ENCODE data around the gene CAMKK1. TPM values are rescaled to one million over a fixed set of nuclear protein-coding genes. Genes with fewer than 3 reads are reported as not detected.

Gene CAMKK1
- total and polyA plus RNA-seq, 2 donors = 5.8 to 13.6 TPM

DNA sequence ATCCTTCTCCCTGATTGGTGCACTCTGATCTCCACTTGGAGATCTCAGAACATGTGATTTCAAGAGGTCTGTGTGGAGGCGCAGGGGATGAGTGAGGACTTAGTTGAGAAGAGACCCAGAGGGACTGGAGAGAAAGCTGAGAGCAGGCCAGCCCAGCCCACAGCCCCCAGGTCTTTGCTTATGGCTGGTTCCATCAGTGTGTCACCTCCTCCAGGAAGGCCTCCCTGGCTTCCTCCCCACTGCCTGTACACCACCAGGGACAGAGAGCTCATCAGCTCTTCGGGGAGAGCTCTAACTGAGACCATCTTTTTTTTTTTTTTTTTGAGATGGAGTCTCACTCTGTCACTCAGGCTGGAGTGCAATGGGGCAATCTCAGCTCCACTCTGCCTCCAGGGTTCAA is 20.0 kb upstream of the CAMKK1 start:
- WGBS = 91% methylated on average over 2 of the region's 2 CpGs
- H3K4me1 ChIP-seq (ENCODE audit: insufficient read depth) = no peaks in the 10 kb centered on the region
- H3K27ac ChIP-seq (ENCODE audit: low read depth) = no peak overlapping the region
- no peaks in the 10 kb centered on the region for H3K36me3 ChIP-seq (ENCODE audit: insufficient read depth)
- H3K4me3 ChIP-seq (ENCODE audit: low read depth, low read length) = no peak overlapping the region
- DNase-seq (ENCODE audit: extremely low spot score) = no peak

DNA sequence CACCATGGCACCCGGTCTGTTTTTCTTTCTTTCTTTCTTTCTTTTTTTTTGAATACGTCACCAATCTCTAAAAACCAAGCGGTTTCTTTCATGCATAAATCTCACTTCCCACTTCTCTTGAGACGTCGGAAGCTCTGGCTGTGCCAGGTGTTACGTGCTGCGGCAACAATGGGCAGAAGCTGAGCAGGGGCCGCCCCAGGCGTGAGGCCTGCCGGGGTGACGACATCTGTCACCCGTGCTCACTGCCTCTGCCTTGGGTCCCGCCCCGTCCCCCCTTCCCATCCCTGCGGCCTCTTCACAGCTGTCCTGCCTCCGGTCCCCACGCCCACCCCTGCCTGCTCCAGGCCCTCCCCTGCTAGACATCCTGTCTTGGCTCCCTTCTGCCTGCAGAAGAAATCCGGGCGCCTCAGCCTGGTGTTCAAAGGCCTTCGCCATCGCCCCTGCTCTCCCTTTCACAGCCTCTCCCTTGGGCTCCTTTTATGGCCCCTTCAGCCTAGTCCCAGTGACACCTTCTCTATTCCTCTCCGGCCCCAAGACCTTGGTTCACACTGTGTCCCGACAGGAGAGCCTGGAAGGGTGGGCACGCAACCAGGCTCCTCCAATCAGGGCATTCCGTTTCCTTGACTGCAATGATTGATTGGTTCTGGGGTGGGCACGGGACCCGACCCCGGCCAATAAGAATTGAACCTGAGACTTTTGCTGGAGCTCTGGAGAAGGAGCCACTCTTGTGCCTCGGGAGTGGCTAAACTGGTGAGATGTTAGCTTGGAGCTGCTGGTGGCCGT is 18.6 kb upstream of the CAMKK1 start:
- 46% methylated on average over 30 of the region's 30 CpGs for WGBS
- DNase-seq (ENCODE audit: extremely low spot score) = no peak

DNA sequence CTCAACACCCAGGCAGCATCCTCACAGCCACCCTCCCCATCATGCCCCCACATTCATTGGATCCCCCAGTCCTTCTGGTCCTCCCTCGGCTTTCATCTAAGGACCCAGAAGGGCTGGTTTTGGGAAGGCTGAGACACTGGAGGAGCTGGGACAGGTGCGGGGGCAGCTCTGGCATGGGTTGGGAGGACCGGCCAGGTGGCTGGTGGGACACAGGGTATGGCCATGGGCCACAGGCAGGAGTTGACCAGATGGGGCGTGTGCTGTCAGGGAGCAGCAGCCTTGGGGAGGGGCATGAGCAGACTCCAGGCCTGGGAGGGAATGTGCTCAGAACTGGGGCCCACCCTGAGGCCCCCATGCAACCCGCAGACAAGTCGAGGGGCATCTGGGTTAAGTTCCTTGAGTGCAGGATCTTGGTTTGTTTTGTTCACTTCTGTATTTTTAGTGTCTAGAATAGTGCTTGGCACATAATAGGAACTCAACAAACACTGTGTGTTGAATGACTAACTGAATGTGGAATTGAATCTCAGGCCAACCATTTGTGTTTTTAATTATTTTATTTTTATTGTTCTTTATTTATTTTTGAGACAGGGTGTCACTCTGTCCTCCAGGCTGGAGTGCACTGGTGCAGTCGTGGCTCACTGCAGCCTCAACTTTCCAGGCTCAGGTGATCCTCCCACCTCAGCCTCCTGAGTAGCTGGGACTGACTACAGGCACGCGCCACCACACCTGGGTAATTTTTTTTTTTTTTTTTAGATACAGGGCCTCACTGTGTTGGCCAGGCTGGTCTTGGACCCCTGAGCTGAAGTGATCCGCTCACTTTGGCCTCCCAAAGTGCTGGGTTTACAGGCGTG is 17.8 kb upstream of the CAMKK1 start:
- Histone ChIP-seq H3K4me1 (ENCODE audit: insufficient read depth) (no peaks in the 10 kb centered on the region), H3K27ac (ENCODE audit: low read depth) (no peak overlapping the region), H3K4me3 (ENCODE audit: low read depth, low read length) (no peak overlapping the region), H3K36me3 (ENCODE audit: insufficient read depth) (no peaks in the 10 kb centered on the region)
- DNase-seq (ENCODE audit: extremely low spot score) = no peak
- WGBS = 79% methylated on average over 11 of the region's 11 CpGs

More for the DNA sequence above, 18.6 kb upstream of the CAMKK1 start:
- H3K4me3 ChIP-seq (ENCODE audit: low read depth, low read length) = no peak overlapping the region
- H3K4me1 ChIP-seq (ENCODE audit: insufficient read depth) = no peaks in the 10 kb centered on the region
- no peak overlapping the region for H3K27ac ChIP-seq (ENCODE audit: low read depth)
- H3K36me3 ChIP-seq (ENCODE audit: insufficient read depth) = no peaks in the 10 kb centered on the region

DNA sequence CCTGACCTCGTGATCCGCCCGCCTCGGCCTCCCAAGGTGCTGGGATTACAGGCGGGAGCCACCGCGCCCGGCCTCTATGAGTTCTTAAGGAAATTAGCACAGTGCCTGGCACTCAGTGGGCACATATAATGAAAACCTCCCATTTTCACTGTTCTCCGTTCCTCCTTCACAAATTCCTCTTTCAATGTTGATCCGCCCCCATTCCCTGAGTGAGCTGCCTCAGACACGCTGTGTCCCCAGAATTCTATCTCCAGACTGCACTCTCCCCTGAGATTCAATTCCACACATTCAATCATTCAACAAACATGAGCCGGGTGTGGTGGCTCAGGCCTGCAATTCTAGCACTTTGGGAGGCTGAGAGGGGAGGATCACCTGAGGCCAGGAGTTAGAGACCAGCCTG is 16.4 kb upstream of the CAMKK1 start:
- 90% methylated on average over 12 of the region's 12 CpGs for WGBS
- Histone ChIP-seq H3K4me1 (ENCODE audit: insufficient read depth) (no peaks in the 10 kb centered on the region), H3K4me3 (ENCODE audit: low read depth, low read length) (no peak overlapping the region), H3K36me3 (ENCODE audit: insufficient read depth) (no peaks in the 10 kb centered on the region), H3K27ac (ENCODE audit: low read depth) (no peak overlapping the region)
- no peak for DNase-seq (ENCODE audit: extremely low spot score)

DNA sequence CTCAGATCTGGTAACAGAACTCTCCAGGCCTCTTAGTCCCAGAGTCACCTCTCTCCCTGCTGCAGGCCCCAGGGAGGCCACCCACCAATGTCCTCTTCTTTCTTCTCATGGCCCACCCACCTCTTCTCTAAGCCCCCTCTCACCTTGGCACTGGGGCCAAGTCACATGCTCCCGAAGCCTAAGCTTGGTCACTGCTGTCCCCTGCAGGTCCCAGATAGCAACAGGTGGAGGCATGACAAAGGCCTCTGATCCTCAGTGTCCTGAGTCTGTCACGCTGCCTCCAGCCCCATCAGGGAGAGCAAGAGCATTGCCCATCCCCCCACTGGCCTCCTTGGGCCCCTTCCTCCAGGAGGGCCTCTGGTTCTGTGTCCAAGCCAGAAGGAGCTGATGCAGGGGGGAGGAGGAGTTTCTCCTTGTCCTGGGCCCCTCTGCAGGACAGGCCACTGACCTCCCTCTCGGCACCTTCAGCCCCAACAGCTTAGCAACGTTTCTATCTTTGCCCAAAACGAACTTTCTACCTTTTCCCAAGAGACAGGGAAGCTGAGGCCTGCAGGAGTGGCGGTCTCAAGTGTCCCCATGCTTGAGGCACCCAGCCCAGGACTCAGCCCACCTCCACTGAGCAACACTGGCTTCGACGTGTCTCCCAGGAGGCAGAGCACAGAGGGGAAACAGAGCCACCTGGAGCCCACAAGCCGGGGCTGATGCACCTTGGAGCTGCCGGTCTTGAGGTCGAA is 14.8 kb upstream of the CAMKK1 start:
- 79% methylated on average over 11 of the region's 11 CpGs for WGBS
- Histone ChIP-seq H3K36me3 (ENCODE audit: insufficient read depth) (no peaks in the 10 kb centered on the region), H3K4me1 (ENCODE audit: insufficient read depth) (no peaks in the 10 kb centered on the region), H3K4me3 (ENCODE audit: low read depth, low read length) (no peak overlapping the region), H3K27ac (ENCODE audit: low read depth) (no peak overlapping the region)
- no peak for DNase-seq (ENCODE audit: extremely low spot score)

DNA sequence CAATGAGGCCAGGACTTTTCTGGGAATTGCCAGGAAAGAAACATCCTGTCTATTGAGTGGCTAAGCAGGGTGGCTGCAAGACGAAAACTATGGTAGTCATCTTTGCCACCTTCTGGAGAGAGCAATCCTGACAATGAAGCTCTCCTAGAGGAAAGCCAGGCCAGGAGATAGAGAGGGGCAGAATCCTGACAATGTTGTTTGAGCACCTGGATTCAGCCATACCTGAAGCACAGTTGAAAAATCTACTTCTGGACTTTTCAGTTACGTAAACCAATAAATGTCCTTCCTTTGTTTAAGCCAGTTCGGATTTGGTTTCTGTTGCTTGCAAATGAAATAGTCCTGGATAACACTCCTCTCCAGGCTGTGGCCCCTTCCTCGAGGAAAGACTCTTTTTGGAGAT is 14.0 kb upstream of the CAMKK1 start:
- Histone ChIP-seq H3K36me3 (ENCODE audit: insufficient read depth) (no peaks in the 10 kb centered on the region), H3K4me1 (ENCODE audit: insufficient read depth) (no peaks in the 10 kb centered on the region), H3K4me3 (ENCODE audit: low read depth, low read length) (no peak overlapping the region), H3K27ac (ENCODE audit: low read depth) (no peak overlapping the region)
- DNase-seq (ENCODE audit: extremely low spot score) = no peak
- WGBS = 90% methylated on average over 4 of the region's 4 CpGs

DNA sequence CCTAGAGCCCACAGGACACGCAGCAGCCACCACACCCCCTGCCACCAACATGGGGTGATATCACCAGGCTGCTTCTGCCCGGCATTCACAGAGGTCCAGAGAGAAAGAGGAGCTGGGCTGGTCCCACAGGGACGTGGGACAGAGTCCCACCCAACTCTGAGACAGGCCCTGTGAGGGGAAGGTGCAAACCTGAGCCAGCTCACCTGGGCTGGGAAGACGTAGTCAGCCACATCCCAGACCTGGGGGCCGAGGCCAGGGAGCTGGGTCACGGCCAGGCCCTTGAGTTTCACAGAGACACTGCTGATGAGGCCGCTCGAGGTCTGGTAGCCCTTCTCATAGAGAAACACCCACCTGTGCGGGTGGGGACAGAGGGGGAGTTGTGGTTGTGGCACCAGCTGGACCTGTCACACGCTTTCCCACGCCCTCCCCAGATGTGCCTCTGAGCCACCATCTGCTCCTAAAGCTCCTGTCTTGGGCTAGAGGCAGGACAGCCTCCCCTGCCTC is 12.2 kb upstream of the CAMKK1 start:
- Histone ChIP-seq H3K27ac (ENCODE audit: low read depth) (no peak overlapping the region), H3K36me3 (ENCODE audit: insufficient read depth) (no peaks in the 10 kb centered on the region), H3K4me3 (ENCODE audit: low read depth, low read length) (no peak overlapping the region), H3K4me1 (ENCODE audit: insufficient read depth) (no peaks in the 10 kb centered on the region)
- WGBS = 84% methylated on average over 11 of the region's 11 CpGs
- DNase-seq (ENCODE audit: extremely low spot score) = no peak

DNA sequence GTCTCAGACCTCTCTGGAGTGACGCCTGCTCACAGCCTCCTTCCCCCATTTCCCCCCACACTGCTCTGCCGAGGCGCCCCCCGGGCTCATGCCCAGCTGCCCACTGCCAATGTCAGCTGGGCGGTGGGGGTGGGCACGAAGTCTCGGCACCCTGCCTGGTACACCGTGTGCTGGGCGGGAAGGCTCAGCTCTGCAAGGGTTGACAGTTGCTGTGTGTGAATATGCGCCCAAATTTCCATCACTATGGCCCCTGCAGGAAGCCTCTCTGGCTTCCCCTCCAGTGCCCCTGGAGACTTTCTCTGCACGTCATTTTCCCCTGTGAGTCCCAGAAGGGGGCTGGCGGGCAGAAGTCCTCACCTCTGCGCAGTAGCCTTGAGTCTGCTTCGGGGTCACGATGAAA is 11.6 kb upstream of the CAMKK1 start:
- no peak overlapping the region for H3K4me3 ChIP-seq (ENCODE audit: low read depth, low read length)
- no peak overlapping the region for H3K27ac ChIP-seq (ENCODE audit: low read depth)
- H3K4me1 ChIP-seq (ENCODE audit: insufficient read depth) = no peaks in the 10 kb centered on the region
- 79% methylated on average over 15 of the region's 15 CpGs for WGBS
- DNase-seq (ENCODE audit: extremely low spot score) = no peak
- no peaks in the 10 kb centered on the region for H3K36me3 ChIP-seq (ENCODE audit: insufficient read depth)

DNA sequence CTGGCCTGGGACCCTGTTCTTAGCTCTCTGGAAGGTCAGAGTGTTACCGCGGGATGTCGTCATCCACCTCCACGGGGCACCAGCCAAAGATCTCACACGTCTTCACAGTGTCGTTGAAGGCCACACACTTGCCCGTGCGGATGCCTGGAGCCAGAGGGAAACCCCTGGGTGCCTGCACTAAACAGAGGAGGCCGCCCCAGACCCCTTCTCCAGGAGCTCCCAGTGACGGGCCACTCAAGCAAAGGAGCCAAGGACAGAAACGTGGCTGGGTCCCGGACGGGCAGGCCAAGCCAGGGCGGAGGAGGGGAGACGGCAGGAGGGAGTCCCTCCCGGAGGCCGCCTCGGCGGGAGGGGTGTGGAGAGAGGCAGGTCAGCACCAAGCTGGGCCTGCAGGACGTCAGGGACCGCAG is 11.0 kb upstream of the CAMKK1 start:
- Histone ChIP-seq H3K27ac (ENCODE audit: low read depth) (no peak overlapping the region), H3K4me3 (ENCODE audit: low read depth, low read length) (no peak overlapping the region), H3K4me1 (ENCODE audit: insufficient read depth) (no peaks in the 10 kb centered on the region), H3K36me3 (ENCODE audit: insufficient read depth) (no peaks in the 10 kb centered on the region)
- 64% methylated on average over 21 of the region's 21 CpGs for WGBS
- DNase-seq (ENCODE audit: extremely low spot score) = no peak

DNA sequence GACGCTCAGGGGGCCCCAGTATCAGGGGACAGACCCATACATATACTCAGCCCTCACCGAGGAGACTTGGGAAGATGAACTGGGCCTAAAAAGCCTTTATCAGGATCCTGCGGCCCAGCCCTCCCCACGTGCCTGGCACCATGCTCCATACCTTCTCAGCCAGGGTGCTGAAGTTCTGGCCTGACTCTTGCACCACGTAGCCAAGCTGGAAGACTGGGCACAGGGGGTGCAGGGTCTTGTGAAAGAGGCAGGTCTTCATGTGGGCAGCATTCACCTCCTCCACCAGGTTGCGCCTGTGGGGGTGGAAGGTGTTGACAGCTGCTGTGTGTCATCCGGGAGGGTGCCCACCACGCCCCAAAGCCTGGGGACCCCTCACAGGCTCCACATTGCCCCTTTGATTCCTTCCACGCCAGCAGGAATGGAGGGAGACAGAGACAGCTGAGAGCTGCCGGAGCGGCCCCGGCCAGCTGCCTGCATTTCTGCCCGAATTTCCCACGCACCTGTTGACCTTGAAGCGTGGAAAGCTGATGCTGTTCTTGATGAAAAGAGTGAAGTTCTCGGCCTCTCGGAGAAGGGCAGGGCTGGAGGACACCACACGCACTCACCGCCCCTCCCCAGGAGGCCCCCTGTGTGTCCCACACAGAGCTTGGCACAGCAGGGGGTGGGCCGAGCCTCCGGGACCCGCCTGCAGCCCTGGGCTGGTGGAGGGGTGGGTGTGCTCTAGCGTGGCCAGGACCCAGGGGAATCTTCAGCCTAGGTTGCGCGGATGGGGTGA is 10.4 kb upstream of the CAMKK1 start:
- Histone ChIP-seq H3K4me3 (ENCODE audit: low read depth, low read length) (no peak overlapping the region), H3K4me1 (ENCODE audit: insufficient read depth) (no peaks in the 10 kb centered on the region), H3K27ac (ENCODE audit: low read depth) (no peak overlapping the region), H3K36me3 (ENCODE audit: insufficient read depth) (no peaks in the 10 kb centered on the region)
- 84% methylated on average over 25 of the region's 25 CpGs for WGBS
- DNase-seq (ENCODE audit: extremely low spot score) = no peak

DNA sequence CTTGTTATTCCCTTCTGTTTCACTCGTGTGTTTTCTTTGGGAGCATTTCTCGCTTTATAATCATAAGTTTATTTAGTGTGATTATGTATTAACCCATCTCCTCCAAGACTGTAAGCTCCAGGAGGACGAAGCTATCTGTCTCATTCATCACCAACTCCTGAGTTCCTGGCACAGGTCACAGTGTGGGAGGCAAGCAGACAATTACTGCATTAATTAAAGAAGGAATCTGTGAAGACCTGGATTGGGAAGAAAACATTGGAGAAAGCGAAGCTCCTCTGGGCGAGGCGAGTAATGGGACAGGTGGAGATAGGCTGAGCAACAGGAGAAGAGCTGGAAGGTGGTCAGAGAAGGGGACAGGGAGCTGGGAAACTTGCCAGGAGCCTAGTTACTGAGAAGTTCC is 7.8 kb upstream of the CAMKK1 start:
- no peak overlapping the region for H3K4me3 ChIP-seq (ENCODE audit: low read depth, low read length)
- H3K4me1 ChIP-seq (ENCODE audit: insufficient read depth) = no peaks in the 10 kb centered on the region
- no peak for DNase-seq (ENCODE audit: extremely low spot score)
- H3K27ac ChIP-seq (ENCODE audit: low read depth) = no peak overlapping the region
- WGBS = 76% methylated on average over 6 of the region's 6 CpGs
- no peaks in the 10 kb centered on the region for H3K36me3 ChIP-seq (ENCODE audit: insufficient read depth)

DNA sequence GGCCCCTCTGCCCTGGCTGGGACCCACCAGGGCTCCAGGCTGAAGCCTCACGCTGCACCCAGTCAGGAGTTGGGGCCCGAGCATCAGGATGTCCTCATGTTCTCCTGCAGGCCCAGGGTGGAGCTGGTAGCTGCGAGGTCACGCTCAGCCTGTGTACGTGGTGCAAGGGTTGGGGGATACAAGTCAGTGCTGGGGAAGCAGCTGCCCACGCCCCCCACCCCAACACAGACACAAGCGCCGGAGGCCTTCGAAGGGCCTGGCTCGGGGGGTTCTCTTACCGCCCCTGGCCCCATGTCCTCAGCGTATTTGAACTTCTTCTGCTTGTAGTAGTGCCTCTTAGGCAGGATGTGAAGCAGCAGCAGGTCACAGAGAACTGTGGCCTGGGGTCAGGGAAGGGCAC is 4.9 kb upstream of the CAMKK1 start:
- DNase-seq (ENCODE audit: extremely low spot score) = no peak
- 94% methylated on average over 12 of the region's 12 CpGs for WGBS
- no peak overlapping the region for H3K27ac ChIP-seq (ENCODE audit: low read depth)
- no peaks in the 10 kb centered on the region for H3K36me3 ChIP-seq (ENCODE audit: insufficient read depth)
- H3K4me3 ChIP-seq (ENCODE audit: low read depth, low read length) = no peak overlapping the region
- H3K4me1 ChIP-seq (ENCODE audit: insufficient read depth) = no peaks in the 10 kb centered on the region

DNA sequence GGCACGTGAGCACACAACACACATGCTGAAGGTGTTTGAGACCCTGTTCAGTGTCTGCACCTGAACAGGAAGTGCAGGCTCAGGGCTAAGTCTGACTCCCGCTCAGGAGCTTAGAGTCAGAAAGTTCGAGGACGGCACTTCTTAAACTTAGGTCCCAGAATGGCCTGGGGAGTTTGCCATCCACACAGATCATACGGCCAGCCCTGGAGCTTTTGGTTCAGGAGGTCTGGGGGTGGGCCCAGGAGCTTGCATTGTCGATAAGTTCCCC is 4.0 kb upstream of the CAMKK1 start:
- no peak overlapping the region for H3K4me3 ChIP-seq (ENCODE audit: low read depth, low read length)
- H3K36me3 ChIP-seq (ENCODE audit: insufficient read depth) = no peaks in the 10 kb centered on the region
- H3K4me1 ChIP-seq (ENCODE audit: insufficient read depth) = no peaks in the 10 kb centered on the region
- WGBS = 77% methylated on average over 6 of the region's 6 CpGs
- no peak overlapping the region for H3K27ac ChIP-seq (ENCODE audit: low read depth)
- DNase-seq (ENCODE audit: extremely low spot score) = no peak

Data from urinary bladder (tissue), 4 donors.